Body of pancreas (tissue), 4 donors: Measurements from ENCODE around the gene TMEM144. TPM values are rescaled to one million over a fixed set of nuclear protein-coding genes. Genes with fewer than 3 reads are reported as not detected.

Experiments used
- ATAC-seq: fragments of 150-250 bp; one replicate; pipeline ENCODE4 v1.9.1; 2016
- DNase-seq, 4 donors: peaks; one replicate each; pipeline ENCODE4 v3.0.0-alpha.2; 2019
- H3K27ac ChIP-seq, 4 donors: fragments of 200-600 bp; sonication (generic); 1 replicate in 3 of 4; 2 replicates in 1 of 4; pipeline versions ENCODE4 v1.5.1 to v1.6.1; 2016 to 2019; ENCODE audit warnings: mild to moderate bottlenecking in 1 of 4, mixed read lengths in 1 of 4, moderate library complexity in 1 of 4
- H3K27me3 ChIP-seq, 2 donors: fragments of 200-600 bp; sonication (generic); one replicate each; pipeline ENCODE4 v1.6.0; 2016; ENCODE audit warnings: mild to moderate bottlenecking in 1 of 2
- H3K36me3 ChIP-seq, 2 donors: fragments of 200-600 bp; sonication (generic); replicated peaks in 1 of 2; 2 replicates each; pipeline ENCODE4 v1.5.1; 2016; ENCODE audit warnings: low read depth in 2 of 2; ENCODE audit not compliant: insufficient read depth in 1 of 2
- H3K4me1 ChIP-seq: fragments of 200-600 bp; sonication (generic); one replicate; pipeline ENCODE4 v1.6.0; 2016
- H3K4me3 ChIP-seq, 2 donors: fragments of 200-600 bp; sonication (generic); 1 replicate in 1 of 2; 2 replicates in 1 of 2; pipeline ENCODE4 v1.5.1; 2016 to 2019
- H3K9me3 ChIP-seq, 3 donors: fragments of 200-600 bp; sonication (generic); 1 replicate in 2 of 3; 2 replicates in 1 of 3; pipeline ENCODE4 v1.5.1; 2016
- CTCF ChIP-seq, 7 experiments: fragments of 450-650 bp in 4 of 7; fragments of 200-600 bp in 3 of 7; sonication (generic) in 3 of 7; IDR thresholded peaks; one replicate each; pipeline ENCODE4 v1.5.1; 2016 to 2019; ENCODE audit warnings: antibody characterized with exemption in 7 of 7
- POLR2A ChIP-seq, 3 donors: fragments of 450-650 bp; IDR thresholded peaks; one replicate each; pipeline ENCODE4 v1.6.1; 2016; ENCODE audit warnings: antibody characterized with exemption in 3 of 3, mild to moderate bottlenecking in 2 of 3
- whole genome bisulfite sequencing, 2 donors: methylation state at CpG; one replicate each; pipeline ENCODE4 v1.1.5; 2017; 5-methylcytosine and 5-hydroxymethylcytosine counted together
- intact Hi-C: fragments of 100-400 bp; cut with DNase I; formaldehyde crosslinking; loops from one replicate; pipeline ENCODE4 v1.15.1; 2023
- total RNA-seq, 2 donors: library from RNA; depleted of rRNA; stranded (reverse); fragments of >200 nt; gene quantifications; one replicate each; pipeline ENCODE4 v1.1.0, GENCODE V29; 2016

The TMEM144 gene
- total RNA-seq, 2 donors from 2014 or later = 10.5 to 13.0 TPM

GRCh38 chr4:158170691-158171561, 39.4 kb upstream of the TMEM144 start:
- peak overlapping the region in 3 of 4 donors; percentile 53 to 74 (median 57) for H3K27ac ChIP-seq
- no peaks in the 10 kb centered on the region for H3K9me3 ChIP-seq
- DNase-seq (peak; percentile 26 to 77 (median 56)), ATAC-seq (peak; percentile 22)
- WGBS, 2 donors = 57 to 75% methylated on average over 13 to 41 of the region's 42 CpGs
- peaks cover 48% of the 10 kb centered on the region for H3K4me1 ChIP-seq
- TF ChIP-seq POLR2A (IDR thresholded peaks at IDR 0.05) (peak in 2 of 3 donors; percentile 25 to 28), CTCF (IDR thresholded peaks at IDR 0.05) (peak in 4 of 7 experiments; percentile 36 to 64 (median 48))
- no peaks in the 10 kb centered on the region for H3K27me3 ChIP-seq
- intact Hi-C loops = no loop called here
- H3K36me3 ChIP-seq = no peaks in the 10 kb centered on the region
- H3K4me3 ChIP-seq = peak overlapping the region in 1 of 2 donors; percentile 29

GRCh38 chr4:158172261-158173258, 37.7 kb upstream of the TMEM144 start, which contains the start of gene GASK1B:
Gene GASK1B (minus strand): TSS chr4:158173025. CDS start chr4:158171375, 1,650 bp downstream.
- intact Hi-C loops = no loop called here
- WGBS, 2 donors = 2% methylated on average over 12 of the region's 12 CpGs
- ATAC-seq = peak; percentile 75
- peak; percentile 26 to 60 (median 54) for DNase-seq
- TF ChIP-seq POLR2A (IDR thresholded peaks at IDR 0.05) (no peak), CTCF (IDR thresholded peaks at IDR 0.05) (peak in 6 of 7 experiments; percentile 17 to 64 (median 59))
- peak within 1 kb of the TSS in 1 of 2 donors; percentile 1 for H3K4me3 ChIP-seq
- no peaks in the 10 kb centered on the region for H3K36me3 ChIP-seq
- peaks cover 59% of the 10 kb centered on the region for H3K4me1 ChIP-seq
- H3K27ac ChIP-seq = peak within 1 kb of the TSS in 3 of 4 donors; percentile 60 to 74 (median 73)
- no peaks in the 10 kb centered on the region for H3K9me3 ChIP-seq
- H3K27me3 ChIP-seq = no peaks in the 10 kb centered on the region

DNA sequence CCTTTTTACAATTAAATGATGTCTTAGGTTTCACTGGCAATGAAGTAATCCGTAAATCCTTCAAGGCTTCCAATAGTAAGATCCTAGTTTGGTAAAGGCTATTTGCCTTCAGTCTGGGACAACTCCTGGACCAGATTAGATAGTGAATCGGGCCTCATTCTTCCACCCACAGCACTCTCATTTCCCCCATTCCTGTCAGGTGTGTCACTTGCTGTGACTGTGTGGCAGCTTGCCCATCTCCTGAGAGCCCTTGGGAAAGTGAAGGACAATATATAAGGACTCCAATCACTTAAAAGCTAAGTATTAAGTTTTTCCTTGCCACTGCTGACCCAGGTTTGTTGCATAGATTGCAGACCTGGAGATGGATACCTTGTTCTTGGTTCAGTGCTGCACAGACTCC, 34.2 kb upstream of the TMEM144 start:
- ATAC-seq = no peak
- peaks cover 38% of the 10 kb centered on the region for H3K4me1 ChIP-seq
- H3K36me3 ChIP-seq = no peaks in the 10 kb centered on the region
- TF ChIP-seq POLR2A (IDR thresholded peaks at IDR 0.05) = no peak
- TF ChIP-seq CTCF (IDR thresholded peaks at IDR 0.05) = no peak
- no peak overlapping the region for H3K4me3 ChIP-seq
- WGBS, 2 donors = 13 to 32% methylated on average over 2 of the region's 2 CpGs
- intact Hi-C loops = no loop called here
- H3K9me3 ChIP-seq = no peaks in the 10 kb centered on the region
- peak; percentile 45 to 68 (median 59) for DNase-seq
- H3K27ac ChIP-seq = peak overlapping the region in 2 of 4 donors; percentile 7 to 13
- no peaks in the 10 kb centered on the region for H3K27me3 ChIP-seq

GRCh38 chr4:158176776-158177175, 33.5 kb upstream of the TMEM144 start:
- H3K27me3 ChIP-seq = no peaks in the 10 kb centered on the region
- H3K9me3 ChIP-seq = no peaks in the 10 kb centered on the region
- TF ChIP-seq POLR2A (IDR thresholded peaks at IDR 0.05) = no peak
- TF ChIP-seq CTCF (IDR thresholded peaks at IDR 0.05) = no peak
- H3K4me1 ChIP-seq = peaks cover 36% of the 10 kb centered on the region
- H3K36me3 ChIP-seq = no peaks in the 10 kb centered on the region
- H3K27ac ChIP-seq = peak overlapping the region in 2 of 4 donors; percentile 7 to 13
- no peak overlapping the region for H3K4me3 ChIP-seq
- ATAC-seq (peak; percentile 41), DNase-seq (no peak)
- intact Hi-C loops = no loop called here
